ENCODE data around the gene FHOD3.

FHOD3 gene

DNA sequence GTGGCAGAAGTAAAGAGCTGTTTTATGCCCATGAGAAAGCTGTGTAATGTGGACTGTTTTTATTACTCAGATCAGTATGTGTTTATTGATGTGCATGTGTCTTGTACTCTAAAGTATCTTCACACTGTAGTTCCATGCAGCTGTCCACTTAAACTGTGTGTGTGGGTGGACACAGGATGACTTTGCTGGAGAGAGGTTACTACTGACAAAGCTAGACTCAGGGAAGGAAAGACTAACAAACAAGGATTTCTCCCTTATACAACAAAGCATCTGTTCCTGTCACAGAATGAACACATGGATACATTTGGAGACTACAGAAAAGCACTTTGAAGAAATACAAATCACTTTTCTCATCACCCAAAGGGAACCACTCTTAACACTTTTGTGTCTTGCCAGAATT, 10.0 kb downstream of the FHOD3 start:
- H3K27me3 ChIP-seq (ENCODE audit: insufficient read depth, low read length): no peaks in the 10 kb centered on the region
- peaks cover 2% of the 10 kb centered on the region for H3K79me2 ChIP-seq (ENCODE audit: control insufficient read depth, insufficient read depth, low read length, unreplicated experiment)
- H3K36me3 ChIP-seq (ENCODE audit: insufficient read depth, low read length): no peaks in the 10 kb centered on the region
- no peak overlapping the region for H2AFZ ChIP-seq (ENCODE audit: low read length, unreplicated experiment)
- no peak overlapping the region for H3K4me3 ChIP-seq (ENCODE audit: low read depth, low read length)
- no peak overlapping the region for H3K27ac ChIP-seq (ENCODE audit: low read depth, low read length)
- peaks cover 28% of the 10 kb centered on the region for H3K4me1 ChIP-seq (ENCODE audit: control insufficient read depth, insufficient read depth, low read length, unreplicated experiment)

DNA sequence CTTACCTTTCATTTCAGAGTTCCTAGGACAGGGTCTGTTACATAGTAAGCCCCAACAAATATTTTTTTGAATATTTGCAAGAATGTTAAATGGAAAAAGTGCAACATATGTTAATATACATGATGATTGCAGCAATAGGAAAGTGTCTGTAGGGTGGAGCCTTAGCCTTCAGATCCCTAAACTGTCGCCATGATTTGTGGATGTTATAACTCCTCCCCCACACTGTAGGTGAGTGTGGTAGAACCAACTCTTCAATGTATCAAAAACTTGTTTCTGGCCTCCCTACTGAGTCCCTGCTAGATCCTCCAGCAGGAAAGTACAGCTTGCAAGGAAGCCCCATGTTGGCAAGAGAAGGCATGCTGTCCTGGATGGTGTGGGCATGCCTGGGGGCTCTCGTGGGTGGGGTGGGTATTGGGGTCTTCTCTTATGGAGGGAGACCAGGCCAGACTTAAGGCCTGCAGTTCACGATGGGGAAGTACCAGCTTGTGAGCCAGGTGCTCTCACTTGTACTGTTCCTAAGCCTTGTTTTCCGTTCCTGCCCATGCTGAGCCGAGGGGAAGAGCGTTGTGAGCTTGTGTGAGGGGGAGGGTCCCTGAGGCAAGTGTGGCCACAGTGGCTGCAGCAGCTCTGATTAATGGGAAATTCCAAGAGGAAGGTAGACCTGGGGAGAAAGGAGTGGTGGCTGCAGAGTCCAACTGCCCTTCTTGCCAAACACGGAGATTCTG, 11.4 kb downstream of the FHOD3 start:
- no peak overlapping the region for H2AFZ ChIP-seq (ENCODE audit: low read length, unreplicated experiment)
- peaks cover 41% of the 10 kb centered on the region for H3K4me1 ChIP-seq (ENCODE audit: control insufficient read depth, insufficient read depth, low read length, unreplicated experiment)
- H3K4me3 ChIP-seq (ENCODE audit: low read depth, low read length): peak overlapping the region; percentile 16; the same call in 1 of the 2 replicates
- H3K27ac ChIP-seq (ENCODE audit: low read depth, low read length): peak overlapping the region; percentile 99
- H3K27me3 ChIP-seq (ENCODE audit: insufficient read depth, low read length): no peaks in the 10 kb centered on the region
- no peaks in the 10 kb centered on the region for H3K36me3 ChIP-seq (ENCODE audit: insufficient read depth, low read length)
- no peaks in the 10 kb centered on the region for H3K79me2 ChIP-seq (ENCODE audit: control insufficient read depth, insufficient read depth, low read length, unreplicated experiment)

DNA sequence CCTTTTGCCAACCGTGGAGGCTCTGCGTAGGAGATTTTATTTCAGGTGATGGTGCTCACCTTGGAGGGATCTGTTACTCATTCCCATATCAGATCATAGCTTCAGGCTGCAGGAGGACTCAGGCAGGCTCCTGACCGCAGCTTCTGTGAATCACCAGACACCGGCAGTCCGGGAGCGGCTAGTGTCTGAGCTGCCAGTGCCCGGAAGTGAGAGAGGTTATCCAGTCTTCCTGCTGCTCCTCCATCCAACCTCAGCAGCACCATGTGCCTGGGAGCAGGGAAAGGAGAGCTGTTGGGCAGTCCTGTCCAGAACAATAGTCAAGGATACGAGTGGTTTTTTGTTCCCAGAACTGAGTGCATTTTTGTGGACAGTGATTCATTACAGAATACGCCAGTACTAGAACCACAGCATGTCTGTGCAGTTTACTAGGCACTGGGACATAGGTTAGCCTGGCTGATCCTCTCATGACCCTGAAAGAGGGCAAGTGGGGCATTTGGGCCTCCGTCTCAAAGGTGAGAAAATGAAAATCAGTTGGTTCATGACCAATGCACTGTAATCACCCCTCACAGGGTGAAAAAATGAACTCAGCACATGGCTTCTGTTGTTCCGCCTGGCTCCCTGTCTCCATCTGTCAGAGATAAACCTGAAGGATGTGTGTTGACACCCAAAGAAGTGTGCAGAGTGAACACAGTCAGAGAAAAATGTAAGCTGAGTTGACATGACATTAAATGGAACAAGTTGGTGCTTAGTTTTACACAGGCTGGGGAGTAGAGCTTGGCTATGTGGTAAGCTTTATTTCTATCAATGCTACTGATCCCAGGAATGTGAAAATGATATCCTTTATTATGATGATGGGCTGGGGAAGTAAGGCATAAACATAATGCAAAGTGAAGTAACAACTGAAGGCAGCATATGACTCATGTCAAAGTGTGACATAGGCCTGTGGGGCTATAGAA, 12.2 kb downstream of the FHOD3 start:
- H3K79me2 ChIP-seq (ENCODE audit: control insufficient read depth, insufficient read depth, low read length, unreplicated experiment): no peaks in the 10 kb centered on the region
- no peak overlapping the region for H2AFZ ChIP-seq (ENCODE audit: low read length, unreplicated experiment)
- H3K36me3 ChIP-seq (ENCODE audit: insufficient read depth, low read length): no peaks in the 10 kb centered on the region
- H3K27me3 ChIP-seq (ENCODE audit: insufficient read depth, low read length): no peaks in the 10 kb centered on the region
- peak overlapping the region; percentile 99 for H3K27ac ChIP-seq (ENCODE audit: low read depth, low read length)
- H3K4me1 ChIP-seq (ENCODE audit: control insufficient read depth, insufficient read depth, low read length, unreplicated experiment): peaks cover 49% of the 10 kb centered on the region
- peak overlapping the region; percentile 52; the same call in 1 of the 2 replicates for H3K4me3 ChIP-seq (ENCODE audit: low read depth, low read length)

DNA sequence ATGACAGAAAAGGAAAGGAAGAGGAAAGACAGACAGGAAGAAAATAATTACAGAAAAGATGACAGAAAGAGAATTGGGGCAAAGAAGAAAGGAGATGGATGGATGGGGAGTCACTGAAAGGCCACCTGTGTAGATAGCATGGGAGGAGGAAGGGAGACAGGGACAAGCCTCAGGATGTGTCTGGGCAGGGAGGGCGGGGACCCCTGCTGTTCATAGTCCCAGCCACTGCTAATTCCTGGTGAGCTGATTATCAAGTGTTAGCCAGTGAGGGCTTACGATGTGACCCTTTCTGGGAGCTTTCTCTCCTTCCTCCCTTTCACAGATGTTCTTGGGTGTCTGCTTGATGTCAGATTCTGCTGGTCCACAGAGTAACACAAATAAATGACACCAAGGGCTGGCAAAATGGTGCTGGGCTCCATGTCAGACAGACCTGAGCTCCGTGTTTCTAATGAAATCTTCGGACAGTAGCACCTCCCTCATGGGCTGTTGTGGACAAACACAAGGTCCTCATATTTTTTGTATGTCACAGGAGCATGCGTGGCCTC, 13.6 kb downstream of the FHOD3 start:
- Histone ChIP-seq H3K4me3 (ENCODE audit: low read depth, low read length) (no peak overlapping the region), H3K27me3 (ENCODE audit: insufficient read depth, low read length) (no peaks in the 10 kb centered on the region), H3K79me2 (ENCODE audit: control insufficient read depth, insufficient read depth, low read length, unreplicated experiment) (no peaks in the 10 kb centered on the region), H3K4me1 (ENCODE audit: control insufficient read depth, insufficient read depth, low read length, unreplicated experiment) (peaks cover 63% of the 10 kb centered on the region), H3K27ac (ENCODE audit: low read depth, low read length) (peak overlapping the region; percentile 99), H3K36me3 (ENCODE audit: insufficient read depth, low read length) (no peaks in the 10 kb centered on the region), H2AFZ (ENCODE audit: low read length, unreplicated experiment) (no peak overlapping the region)

DNA sequence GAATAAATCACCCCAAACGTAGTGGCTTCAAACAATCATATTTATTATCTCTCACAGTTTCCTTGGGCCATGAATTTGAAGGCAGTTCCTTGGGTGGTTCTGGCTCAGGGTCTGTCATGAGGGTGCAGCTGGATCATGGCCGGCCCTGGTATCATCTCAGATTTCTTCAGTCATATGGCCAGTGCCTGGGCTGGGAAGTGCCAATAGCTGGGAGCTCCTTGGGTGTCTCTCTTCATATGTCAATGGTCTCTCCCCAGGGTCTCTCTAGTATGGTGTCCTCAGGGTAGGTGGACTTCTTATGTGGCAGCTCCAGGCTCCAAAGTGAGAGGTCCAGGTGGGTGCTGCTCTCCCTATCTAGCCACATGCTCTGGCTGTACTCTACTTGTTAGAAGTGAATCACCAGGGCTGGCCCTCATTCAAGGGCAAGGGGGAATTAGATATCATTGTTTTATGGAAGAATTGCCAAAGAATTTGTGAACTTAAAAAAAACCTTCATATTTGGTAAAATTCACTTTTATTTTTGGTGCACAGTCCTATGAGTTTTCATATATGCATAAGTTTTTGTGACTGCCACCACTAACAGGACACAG, 15.4 kb downstream of the FHOD3 start:
- no peaks in the 10 kb centered on the region for H3K79me2 ChIP-seq (ENCODE audit: control insufficient read depth, insufficient read depth, low read length, unreplicated experiment)
- H3K27me3 ChIP-seq (ENCODE audit: insufficient read depth, low read length): no peaks in the 10 kb centered on the region
- no peak overlapping the region for H3K4me3 ChIP-seq (ENCODE audit: low read depth, low read length)
- no peak overlapping the region for H2AFZ ChIP-seq (ENCODE audit: low read length, unreplicated experiment)
- no peaks in the 10 kb centered on the region for H3K36me3 ChIP-seq (ENCODE audit: insufficient read depth, low read length)
- H3K4me1 ChIP-seq (ENCODE audit: control insufficient read depth, insufficient read depth, low read length, unreplicated experiment): peaks cover 67% of the 10 kb centered on the region
- H3K27ac ChIP-seq (ENCODE audit: low read depth, low read length): peak overlapping the region; percentile 91; the same call in 1 of the 2 replicates

DNA sequence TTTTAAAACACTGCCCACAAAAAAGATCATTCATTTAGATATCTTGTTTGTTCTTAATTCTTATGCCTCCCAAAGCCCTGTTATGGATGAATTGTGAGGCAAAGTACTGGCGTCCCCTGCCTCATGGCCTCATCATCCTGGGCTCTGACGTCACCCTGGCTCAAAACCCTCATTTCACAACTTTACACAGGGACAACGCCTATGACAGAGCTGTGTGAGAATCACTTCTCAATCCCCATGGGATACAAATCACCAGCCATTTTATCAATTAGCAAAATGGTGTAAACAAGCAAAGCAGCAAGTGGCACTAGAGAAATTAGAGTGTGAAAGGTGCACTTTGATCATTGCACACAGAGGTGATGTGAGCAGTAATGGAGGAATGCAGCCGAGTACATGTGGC, 16.6 kb downstream of the FHOD3 start:
- Histone ChIP-seq H3K4me1 (ENCODE audit: control insufficient read depth, insufficient read depth, low read length, unreplicated experiment) (peaks cover 59% of the 10 kb centered on the region), H3K4me3 (ENCODE audit: low read depth, low read length) (no peak overlapping the region; the same call in 1 of the 2 replicates), H3K27ac (ENCODE audit: low read depth, low read length) (peak overlapping the region; percentile 91), H3K27me3 (ENCODE audit: insufficient read depth, low read length) (no peaks in the 10 kb centered on the region), H3K36me3 (ENCODE audit: insufficient read depth, low read length) (no peaks in the 10 kb centered on the region), H2AFZ (ENCODE audit: low read length, unreplicated experiment) (no peak overlapping the region), H3K79me2 (ENCODE audit: control insufficient read depth, insufficient read depth, low read length, unreplicated experiment) (no peaks in the 10 kb centered on the region)

DNA sequence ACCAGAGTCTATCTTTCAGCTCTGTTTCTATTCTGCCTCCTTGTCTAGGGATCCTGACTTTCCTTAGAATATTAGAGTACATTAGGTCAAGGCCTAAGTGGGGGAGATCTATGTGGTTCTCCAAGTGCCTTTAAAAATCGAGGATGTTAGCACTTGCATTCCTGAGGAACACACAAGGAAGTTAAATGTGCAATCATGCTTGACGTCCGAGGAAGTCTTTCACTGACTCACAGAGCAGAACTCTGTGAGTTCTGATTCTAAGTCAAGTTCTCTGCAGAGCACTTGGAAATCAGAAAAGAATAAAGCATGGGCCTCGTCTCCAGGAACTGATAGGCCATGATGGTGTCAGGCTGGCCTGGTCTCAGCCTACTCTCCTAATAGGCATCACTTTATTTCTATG, 17.2 kb downstream of the FHOD3 start:
- H3K4me3 ChIP-seq (ENCODE audit: low read depth, low read length): no peak overlapping the region; the same call in 1 of the 2 replicates
- no peaks in the 10 kb centered on the region for H3K27me3 ChIP-seq (ENCODE audit: insufficient read depth, low read length)
- H3K27ac ChIP-seq (ENCODE audit: low read depth, low read length): peak overlapping the region; percentile 91
- H3K36me3 ChIP-seq (ENCODE audit: insufficient read depth, low read length): no peaks in the 10 kb centered on the region
- peaks cover 52% of the 10 kb centered on the region for H3K4me1 ChIP-seq (ENCODE audit: control insufficient read depth, insufficient read depth, low read length, unreplicated experiment)
- no peak overlapping the region for H2AFZ ChIP-seq (ENCODE audit: low read length, unreplicated experiment)
- no peaks in the 10 kb centered on the region for H3K79me2 ChIP-seq (ENCODE audit: control insufficient read depth, insufficient read depth, low read length, unreplicated experiment)

DNA sequence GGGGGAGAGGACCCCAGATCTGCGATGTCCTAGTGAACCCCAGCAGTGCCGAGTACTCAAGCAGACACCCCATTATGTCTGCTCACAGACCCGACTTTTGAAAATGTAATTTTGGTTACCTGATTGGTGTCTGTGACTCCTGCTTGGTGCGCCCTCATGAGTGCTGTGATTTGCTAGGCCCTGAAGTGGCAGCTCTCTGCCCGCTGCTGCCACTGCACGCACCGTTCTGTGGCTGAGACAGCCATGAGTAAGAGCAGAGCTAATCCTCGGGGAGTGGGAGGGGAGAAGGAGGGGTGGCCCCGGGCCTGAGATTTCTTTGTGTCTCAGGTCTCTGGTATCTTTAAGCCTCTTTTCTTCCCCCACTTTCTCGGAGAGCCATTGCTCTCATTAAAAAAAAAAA, 18.2 kb downstream of the FHOD3 start:
- peak overlapping the region; percentile 91 for H3K27ac ChIP-seq (ENCODE audit: low read depth, low read length)
- H2AFZ ChIP-seq (ENCODE audit: low read length, unreplicated experiment): no peak overlapping the region
- no peaks in the 10 kb centered on the region for H3K79me2 ChIP-seq (ENCODE audit: control insufficient read depth, insufficient read depth, low read length, unreplicated experiment)
- H3K36me3 ChIP-seq (ENCODE audit: insufficient read depth, low read length): no peaks in the 10 kb centered on the region
- no peaks in the 10 kb centered on the region for H3K27me3 ChIP-seq (ENCODE audit: insufficient read depth, low read length)
- H3K4me1 ChIP-seq (ENCODE audit: control insufficient read depth, insufficient read depth, low read length, unreplicated experiment): peaks cover 43% of the 10 kb centered on the region
- no peak overlapping the region for H3K4me3 ChIP-seq (ENCODE audit: low read depth, low read length)

DNA sequence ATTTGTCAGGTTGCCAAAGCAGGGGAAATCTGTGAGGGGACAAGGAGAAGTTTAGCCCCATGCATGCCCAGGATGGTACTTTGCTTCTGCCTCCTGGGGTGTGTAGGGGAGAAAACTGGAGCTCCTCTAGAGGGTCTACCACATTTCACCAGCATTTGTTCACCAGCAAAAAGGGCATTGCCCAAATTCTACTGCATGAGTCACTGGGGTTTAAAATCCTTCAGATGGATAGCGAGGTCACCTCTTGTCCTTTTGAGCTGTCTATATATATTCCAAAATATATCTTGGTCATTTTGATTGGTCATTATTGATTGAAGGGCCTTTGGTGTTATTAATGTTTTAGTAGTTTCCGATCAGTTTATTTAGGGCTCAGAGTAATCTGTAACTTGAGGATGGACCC, 18.7 kb downstream of the FHOD3 start:
- Histone ChIP-seq H3K4me1 (ENCODE audit: control insufficient read depth, insufficient read depth, low read length, unreplicated experiment) (peaks cover 39% of the 10 kb centered on the region), H3K27ac (ENCODE audit: low read depth, low read length) (peak overlapping the region; percentile 91), H3K27me3 (ENCODE audit: insufficient read depth, low read length) (no peaks in the 10 kb centered on the region), H3K79me2 (ENCODE audit: control insufficient read depth, insufficient read depth, low read length, unreplicated experiment) (no peaks in the 10 kb centered on the region), H3K4me3 (ENCODE audit: low read depth, low read length) (no peak overlapping the region), H3K36me3 (ENCODE audit: insufficient read depth, low read length) (no peaks in the 10 kb centered on the region), H2AFZ (ENCODE audit: low read length, unreplicated experiment) (no peak overlapping the region)

DNA sequence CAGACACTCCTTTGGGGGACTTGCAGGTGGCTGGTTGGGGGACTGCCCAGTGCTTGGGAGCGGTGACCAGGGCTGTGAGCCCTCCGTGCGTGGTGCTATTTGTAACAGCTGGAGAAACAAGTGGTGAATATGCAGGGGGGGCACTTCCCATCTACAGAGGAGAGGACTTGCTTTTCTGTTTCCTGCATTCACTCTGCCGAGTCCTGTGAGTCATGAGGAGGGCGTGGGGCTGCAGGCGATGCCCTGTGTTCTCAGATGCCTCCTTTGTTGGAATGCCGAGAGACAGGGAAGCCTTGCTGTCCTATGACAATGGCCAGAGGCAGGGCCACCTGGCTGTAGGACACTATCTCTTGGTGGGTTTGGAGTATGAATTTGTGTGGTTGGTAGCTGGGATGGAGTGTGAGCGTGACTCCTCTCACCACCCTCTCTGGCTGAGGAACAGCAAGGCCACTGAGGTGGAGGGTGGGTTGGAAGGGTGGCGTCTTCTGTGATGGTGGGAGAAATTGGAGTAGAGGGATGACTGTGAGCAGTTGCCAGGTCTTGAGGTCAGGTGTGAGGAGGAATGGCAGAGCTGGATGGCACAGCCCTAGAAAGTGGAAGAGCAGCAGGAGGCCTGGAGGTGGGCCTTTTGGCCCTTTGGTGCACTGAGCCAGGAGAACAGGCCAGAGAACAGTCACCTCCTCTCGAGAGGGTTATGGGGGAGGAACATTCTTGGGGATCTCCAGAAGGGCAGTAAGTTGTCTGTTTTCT, 24.3 kb downstream of the FHOD3 start:
- Histone ChIP-seq H3K4me3 (ENCODE audit: low read depth, low read length) (no peak overlapping the region), H3K4me1 (ENCODE audit: control insufficient read depth, insufficient read depth, low read length, unreplicated experiment) (peaks cover 3% of the 10 kb centered on the region), H3K79me2 (ENCODE audit: control insufficient read depth, insufficient read depth, low read length, unreplicated experiment) (no peaks in the 10 kb centered on the region), H2AFZ (ENCODE audit: low read length, unreplicated experiment) (no peak overlapping the region), H3K27ac (ENCODE audit: low read depth, low read length) (no peak overlapping the region), H3K36me3 (ENCODE audit: insufficient read depth, low read length) (no peaks in the 10 kb centered on the region), H3K27me3 (ENCODE audit: insufficient read depth, low read length) (peaks cover 9% of the 10 kb centered on the region)

All from ACC112 (cell line).